GM12878 (cell line): ENCODE measurements around the gene CCSER1. TPM values are rescaled to one million over a fixed set of nuclear protein-coding genes. Genes with fewer than 3 reads are reported as not detected.

ENCODE experiments used
- ATAC-seq: fragments of 200-7000 bp; cut with Tn5 transposase; 3 replicates; pipeline ENCODE4 v1.9.1; 2020; ENCODE audit warnings: mild to moderate bottlenecking, moderate library complexity
- BruUV-seq: library from RNA; stranded (reverse); fragments of 400-500 nt; replicated peaks from 2 replicates; lab custom pipeline; 2021; lab: Mats Ljungman, UMichigan
- CTCF ChIA-PET: fragments of 300-600 bp; sonication (Branson Sonifier 250); formaldehyde crosslinking; extraction: SDS; loops from one replicate; lab custom pipeline; 2021; ENCODE audit warnings: inconsistent platforms; lab: Yijun Ruan, JAX
- POLR2A ChIA-PET: fragments of 350-600 bp; formaldehyde crosslinking; extraction: SDS; loops from one replicate; lab custom pipeline; 2021; ENCODE audit warnings: inconsistent platforms; lab: Charles Lee
- RAD21 ChIA-PET: fragments of 300-600 bp; sonication (Branson Sonifier 250); formaldehyde crosslinking; loops from one replicate; lab custom pipeline; 2023; ENCODE audit warnings: antibody characterized with exemption; ENCODE audit not compliant: unreplicated experiment; lab: Charles Lee
- SMC1A ChIA-PET: fragments of 300-600 bp; sonication (Branson Sonifier 250); formaldehyde crosslinking; loops from one replicate; lab custom pipeline; 2023; ENCODE audit not compliant: unreplicated experiment, uncharacterized antibody; lab: Charles Lee
- DNase-seq: peaks from one replicate; pipeline ENCODE4 v3.0.0-alpha.2; 2011; ENCODE audit warnings: low read depth, low spot score
- FAIRE-seq: peaks from 3 replicates; lab custom pipeline; 2011; peaks lifted over from hg19 to GRCh38; lab: Jason Lieb, UNC
- H2AFZ ChIP-seq: 2 replicates; pipeline ENCODE4 v1.6.0; 2011; ENCODE audit warnings: low read depth, low read length, control low read depth; ENCODE audit not compliant: control insufficient read depth
- H3K27ac ChIP-seq: 2 replicates; pipeline ENCODE4 v1.5.1; 2011; ENCODE audit warnings: control low read depth; ENCODE audit not compliant: control insufficient read depth, insufficient read depth
- H3K27me3 ChIP-seq, 2 experiments: replicated peaks in 1 of 2; 2 replicates each; pipeline versions ENCODE4 v1.6.0 to v1.6.1; 2011; ENCODE audit warnings: low read length in 1 of 2; ENCODE audit not compliant: control insufficient read depth in 2 of 2, insufficient read depth in 2 of 2
- H3K36me3 ChIP-seq, 2 experiments: 2 replicates each; pipeline ENCODE4 v1.5.1; 2011; ENCODE audit warnings: low read length in 1 of 2; ENCODE audit not compliant: control insufficient read depth in 2 of 2, insufficient read depth in 2 of 2
- H3K4me1 ChIP-seq: 2 replicates; pipeline ENCODE4 v1.6.1; 2011; ENCODE audit warnings: mild to moderate bottlenecking, low read length, moderate library complexity, mixed read lengths; ENCODE audit not compliant: control insufficient read depth, insufficient read depth
- H3K4me2 ChIP-seq: 2 replicates; pipeline ENCODE4 v1.6.0; 2011; ENCODE audit warnings: control low read depth; ENCODE audit not compliant: control insufficient read depth, insufficient read depth
- H3K4me3 ChIP-seq: fragments of 200-600 bp; sonication (generic); 2 replicates; pipeline ENCODE4 v1.5.1; 2016
- H3K79me2 ChIP-seq: 2 replicates; pipeline ENCODE4 v1.6.0; 2011; ENCODE audit warnings: low read length; ENCODE audit not compliant: control insufficient read depth, insufficient read depth
- H3K9ac ChIP-seq: 2 replicates; pipeline ENCODE4 v1.8.0; 2011; ENCODE audit warnings: low read length, control low read depth, mixed read lengths; ENCODE audit not compliant: control insufficient read depth, insufficient read depth
- H3K9me3 ChIP-seq: replicated peaks from 3 replicates; pipeline ENCODE4 v1.5.1; 2011; ENCODE audit warnings: mild to moderate bottlenecking, low read length; ENCODE audit not compliant: control insufficient read depth, insufficient read depth
- H4K20me1 ChIP-seq: 2 replicates; pipeline ENCODE4 v1.6.0; 2011; ENCODE audit not compliant: control insufficient read depth, insufficient read depth
- BHLHE40 ChIP-seq, 2 experiments: fragments of 450-650 bp in 1 of 2; IDR thresholded peaks; 2 replicates each; pipeline ENCODE4 v1.6.1; 2011 to 2017; ENCODE audit warnings: low read depth in 2 of 2, borderline replicate concordance in 1 of 2, improper control_type of control experiment in 1 of 2, low read length in 1 of 2, mild to moderate bottlenecking in 1 of 2
- IKZF1 ChIP-seq: fragments of 450-650 bp; conservative IDR thresholded peaks from 2 replicates; pipeline ENCODE4 v1.6.1; 2017; ENCODE audit warnings: antibody characterized with exemption, mild to moderate bottlenecking
- MLLT1 ChIP-seq: fragments of 450-650 bp; IDR thresholded peaks from 2 replicates; pipeline ENCODE4 v1.6.1; 2016; ENCODE audit warnings: mild to moderate bottlenecking
- MXI1 ChIP-seq: fragments of 150-350 bp; IDR thresholded peaks from 2 replicates; pipeline ENCODE4 v1.6.1; 2011; ENCODE audit warnings: low read depth, mild to moderate bottlenecking, inconsistent platforms, low read length, improper control_type of control experiment
- RAD51 ChIP-seq: fragments of 450-650 bp; IDR thresholded peaks from 2 replicates; pipeline ENCODE4 v1.6.1; 2016; ENCODE audit warnings: moderate library complexity, mild to moderate bottlenecking, inconsistent platforms
- RFX5 ChIP-seq: IDR thresholded peaks from 2 replicates; pipeline ENCODE4 v1.6.1; 2011; ENCODE audit warnings: low read depth, low read length, improper control_type of control experiment
- SMAD5 ChIP-seq: IDR thresholded peaks from 2 replicates; pipeline ENCODE4 v1.6.1; 2016; ENCODE audit warnings: antibody characterized with exemption, low read depth
- TBL1XR1 ChIP-seq: IDR thresholded peaks from 2 replicates; pipeline ENCODE4 v1.6.1; 2012; ENCODE audit warnings: low read depth, low read length, improper control_type of control experiment
- ZNF592 ChIP-seq: fragments of 450-650 bp; IDR thresholded peaks from 2 replicates; pipeline ENCODE4 v1.6.1; 2017; ENCODE audit warnings: mild to moderate bottlenecking, moderate library complexity
- WGBS: methylation state at CpG from one replicate; pipeline ENCODE4 v1.1.6; 2016; ENCODE audit warnings: low lambda C conversion rate; ENCODE audit not compliant: insufficient replicate concordance, insufficient coverage; ENCODE audit errors: missing lambda C conversion rate; 5-methylcytosine and 5-hydroxymethylcytosine counted together
- in situ Hi-C: fragments of 300-500 bp; cut with MboI; formaldehyde crosslinking; loops from 9 replicates; pipeline ENCODE4 v1.14.3; 2018; ENCODE audit warnings: mixed read lengths
- intact Hi-C: fragments of 100-400 bp; cut with micrococcal nuclease; formaldehyde crosslinking; loops from one replicate; pipeline ENCODE4 v1.14.2; 2022; ENCODE audit not compliant: unreplicated experiment
- polyA plus RNA-seq, 11 experiments: library from polyadenylated mRNA; depleted of rRNA in 4 of 11; unstranded in 6 of 11; stranded (reverse) in 5 of 11; fragments of >200 nt; fragmentation: Nextera tagmentation in 4 of 11; fragmentation: Illumina TruSeq in 1 of 11; extraction: Ambion mirVana in 4 of 11; extraction: Trizol in 1 of 11; gene quantifications; 1 replicate in 1 of 11; 2 replicates in 10 of 11; pipeline versions ENCODE4 v1.2.1 to v1.2.3, GENCODE V29; 2011 to 2016; ENCODE audit warnings: inconsistent platforms in 2 of 11, missing spikeins in 2 of 11, low read depth in 1 of 11
- total RNA-seq, 4 experiments: library from RNA; depleted of rRNA in 3 of 4; stranded (reverse); fragments of >200 nt in 3 of 4; fragmentation: Illumina TruSeq in 1 of 4; extraction: Trizol in 1 of 4; gene quantifications; 2 replicates each; pipeline versions ENCODE4 v1.2.1 to v1.2.3, GENCODE V29; 2013 to 2021

CCSER1 gene
- total and polyA plus RNA-seq, 10 of the 15 experiments (the other 5 are each of a cell fraction or from before 2014, with no cell fraction given) = 0.22 to 2.7 (median 1.0) TPM

GRCh38 chr4:91317434-91317833, 1190.2 kb downstream of the CCSER1 start:
- in situ Hi-C loops (no loop called here), intact Hi-C loops (no loop called here)
- H3K4me1 ChIP-seq = no peaks in the 10 kb centered on the region
- no peak overlapping the region for H3K9ac ChIP-seq
- no peaks in the 10 kb centered on the region for H3K79me2 ChIP-seq
- H3K9me3 ChIP-seq = no peaks in the 10 kb centered on the region
- ChIA-PET POLR2A (no interaction called here), CTCF (interaction anchor here (0.7 kb wide), 1 partner anchor 10 kb away, joined by 3 read pairs; no protein-coding TSS in a partner anchor), SMC1A (interaction anchor here (1.0 kb wide), 1 partner anchor 25 kb away, joined by 3 read pairs; no protein-coding TSS in a partner anchor), RAD21 (no interaction called here)
- no peaks in the 10 kb centered on the region for H4K20me1 ChIP-seq
- H3K36me3 ChIP-seq = no peaks in the 10 kb centered on the region
- no peak overlapping the region for H3K27ac ChIP-seq
- DNase-seq = no peak
- BruUV-seq = no TSS peak
- no peak overlapping the region for H3K4me3 ChIP-seq
- TF ChIP-seq RFX5 (no peak), BHLHE40 (IDR thresholded peaks at IDR 0.05; ENCODE audit: borderline replicate concordance in 1 of 2, low read depth in 2 of 2, low read length in 1 of 2) (no peak), ZNF592 (no peak), SMAD5 (no peak), RAD51 (no peak), MXI1 (no peak), IKZF1 (no peak), MLLT1 (no peak), TBL1XR1 (no peak)
- TF ChIP-seq, all 136 proteins: peak for 0
- H2AFZ ChIP-seq = no peak overlapping the region
- H3K27me3 ChIP-seq = no peaks in the 10 kb centered on the region
- 25% methylated on average over 4 of the region's 4 CpGs for WGBS
- FAIRE-seq (no peak), ATAC-seq (no peak)
- no peak overlapping the region for H3K4me2 ChIP-seq
